ENCODE results near the gene PLCB1. TPM values are rescaled to one million over a fixed set of nuclear protein-coding genes. Genes with fewer than 3 reads are reported as not detected.
"Not testable (repeated sequence)": the region's sequence is repeated elsewhere in the genome, so short reads cannot be mapped to it uniquely, and the experiment has no call there.

PLCB1 gene
- 3.3 and 3.5 TPM in 2 replicates for total RNA-seq (2014; rRNA removed; shearing (Covaris generic))

DNA sequence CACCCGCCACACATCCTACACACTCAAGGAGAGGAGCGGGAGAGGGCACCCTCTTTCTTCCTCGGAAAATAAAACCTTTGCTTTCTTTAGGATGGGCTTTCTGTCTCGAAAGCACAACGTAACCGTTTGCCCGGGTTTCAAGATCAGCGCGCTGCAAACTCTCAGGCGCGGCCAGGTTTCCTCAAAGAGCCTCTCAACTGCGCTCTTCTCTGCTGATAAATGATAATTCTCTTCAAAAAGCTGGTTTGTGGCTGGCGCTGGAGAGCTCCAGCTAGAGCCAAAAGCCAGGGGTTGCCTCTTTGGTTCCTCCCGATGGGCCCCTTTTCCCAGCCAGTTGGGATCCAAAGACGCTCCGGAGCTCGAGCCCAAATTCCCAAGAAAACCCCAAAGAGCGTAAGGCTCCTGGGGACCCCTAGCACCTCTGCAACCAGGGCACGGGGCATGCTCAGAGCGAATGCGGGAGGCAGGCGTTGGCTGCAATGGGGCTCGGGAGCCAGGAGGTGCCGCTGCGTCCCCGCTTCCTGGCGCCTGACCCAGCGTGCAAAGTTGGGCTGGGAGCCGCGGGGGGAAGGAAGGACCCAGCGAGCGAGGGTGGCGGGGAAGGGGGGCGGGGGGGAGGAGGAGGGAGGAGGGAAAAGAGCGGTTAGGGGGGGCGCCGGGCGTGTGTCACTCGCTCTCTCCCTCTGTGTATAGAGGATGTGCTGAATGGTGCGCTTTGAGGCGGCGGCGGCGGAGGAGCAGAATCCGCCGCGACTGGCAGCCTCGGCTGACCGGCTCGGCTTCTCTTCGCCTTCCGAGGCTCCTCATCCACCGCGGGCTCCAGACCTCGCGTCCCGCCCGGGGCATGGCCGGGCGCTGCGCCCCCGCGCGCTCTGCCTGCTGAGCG, at the start of gene PLCB1:
PLCB1 (plus strand) TSS at position 669 of the 886 bp plus-strand sequence. CDS start 386 bp downstream, outside the sequence.
- DNase-seq (ENCODE audit: low spot score): no peak

DNA sequence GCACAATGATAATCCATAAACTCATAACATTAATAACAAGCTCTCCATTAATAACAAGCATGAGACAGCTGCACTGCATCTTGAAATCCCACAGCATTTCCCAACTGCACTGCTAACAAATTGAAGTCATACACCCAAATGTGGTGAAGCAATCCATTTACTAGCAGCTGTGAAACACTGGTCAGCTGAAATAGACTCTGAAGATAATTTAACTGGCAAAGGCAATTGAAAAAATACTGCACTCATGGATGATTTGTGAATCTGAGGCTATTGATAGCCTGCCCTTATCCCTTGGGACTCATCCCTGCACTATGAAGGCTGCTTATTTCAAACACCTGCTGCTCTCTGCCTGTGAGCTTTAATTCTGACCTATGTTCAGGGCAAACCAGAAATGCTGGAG, 49.1 kb upstream of the PLCB1 start:
- DNase-seq (ENCODE audit: low spot score): no peak

DNA sequence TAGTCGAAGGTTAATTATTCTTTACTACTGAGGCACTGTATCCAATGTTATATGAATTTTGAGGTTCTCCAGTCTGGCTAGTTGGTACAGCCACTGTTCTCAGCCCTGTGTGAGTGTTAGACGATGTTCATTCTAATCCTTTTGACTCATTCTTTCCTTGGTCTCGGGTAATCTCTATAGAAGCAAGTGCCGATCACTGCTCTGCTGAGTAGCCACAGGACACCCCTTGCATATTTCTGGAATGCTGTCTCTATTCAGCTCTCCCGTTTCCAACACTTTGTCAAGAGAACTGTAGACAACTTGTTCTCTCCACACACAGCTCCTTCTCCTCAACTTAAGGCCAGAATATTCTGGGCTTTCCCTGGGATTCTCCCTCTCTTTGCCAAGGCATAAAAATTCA, 42.4 kb upstream of the PLCB1 start:
- DNase-seq (ENCODE audit: low spot score): no peak

DNA sequence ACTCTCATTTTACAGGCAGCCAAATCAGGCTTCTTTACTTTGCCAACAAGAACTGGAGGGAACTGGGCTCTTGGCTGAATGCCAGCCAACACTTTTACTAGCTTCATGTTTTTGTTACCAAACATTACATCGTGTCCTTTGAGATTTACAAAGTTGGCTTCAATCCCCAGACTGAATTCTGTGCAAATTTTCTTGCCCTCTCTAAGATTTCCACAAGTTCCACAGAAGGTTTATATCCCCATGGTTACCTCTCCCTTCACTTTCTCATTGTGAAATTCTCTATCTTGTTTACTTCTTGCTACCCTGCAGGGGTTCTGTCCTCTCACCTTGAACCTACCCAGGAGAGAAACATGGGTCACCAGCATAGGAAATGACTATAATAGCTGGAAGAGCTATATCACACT, 37.6 kb upstream of the PLCB1 start:
- DNase-seq (ENCODE audit: low spot score): peak; percentile 67

DNA sequence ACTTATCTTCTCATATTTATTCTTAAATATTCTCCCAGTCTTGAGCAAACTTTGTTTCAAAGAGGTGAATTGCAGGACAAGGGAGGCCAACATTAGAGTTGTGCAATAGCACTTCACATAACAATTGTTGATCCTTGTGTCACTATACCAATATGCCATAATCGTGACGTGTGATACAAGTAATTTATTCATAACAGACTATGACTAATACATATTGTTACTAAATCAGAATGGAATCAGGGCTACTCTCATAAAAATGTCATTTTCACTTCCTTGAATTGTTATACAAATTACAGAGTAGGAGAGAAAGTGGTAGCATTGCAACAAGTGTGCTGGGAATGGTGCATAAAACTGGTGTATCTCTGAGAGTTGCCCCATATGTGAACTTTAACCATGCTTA, 37.2 kb upstream of the PLCB1 start:
- peak; percentile 47 for DNase-seq (ENCODE audit: low spot score)

DNA sequence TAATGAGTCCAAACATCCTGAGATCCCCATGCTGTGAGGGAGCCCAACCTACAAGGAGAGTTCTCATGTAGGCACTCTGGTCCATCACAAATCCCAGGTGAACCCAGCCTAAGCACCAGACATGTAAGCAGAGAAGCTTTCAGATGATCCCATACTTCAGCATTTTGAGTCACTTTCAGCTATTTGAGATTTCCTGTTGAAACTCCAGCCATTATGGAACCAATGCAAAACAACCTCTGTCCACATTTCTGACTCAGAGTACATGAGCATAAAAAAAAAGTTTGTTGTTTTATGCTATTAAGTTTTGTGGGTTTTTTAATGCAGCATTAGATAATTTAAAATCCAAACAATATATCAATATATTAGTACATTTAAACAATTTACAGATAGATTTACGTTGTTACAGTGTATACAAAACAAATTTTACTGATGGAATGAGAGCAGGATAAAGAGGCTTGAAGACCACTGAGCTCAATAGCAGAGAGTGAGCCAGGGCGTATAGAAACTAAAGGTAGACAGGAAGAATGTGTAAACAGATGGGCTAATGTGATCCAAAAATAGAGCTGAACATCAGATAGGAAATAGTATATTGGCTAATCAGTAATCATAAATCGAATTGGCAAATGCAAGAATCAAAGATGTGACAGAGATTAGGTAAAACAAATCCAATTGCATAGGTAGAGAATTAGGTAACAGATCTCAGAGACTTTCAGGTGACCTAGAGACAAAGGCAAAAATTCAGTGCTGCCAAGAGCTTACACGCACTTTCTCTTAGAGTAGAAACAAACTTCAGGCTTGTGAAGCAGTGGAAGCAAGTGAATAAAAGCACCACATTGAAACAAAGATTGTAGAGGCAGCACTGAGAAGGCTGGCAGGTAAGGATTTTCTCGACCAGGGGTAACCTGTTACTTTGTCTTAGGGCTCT, 36.2 kb upstream of the PLCB1 start:
- no peak for DNase-seq (ENCODE audit: low spot score)

DNA sequence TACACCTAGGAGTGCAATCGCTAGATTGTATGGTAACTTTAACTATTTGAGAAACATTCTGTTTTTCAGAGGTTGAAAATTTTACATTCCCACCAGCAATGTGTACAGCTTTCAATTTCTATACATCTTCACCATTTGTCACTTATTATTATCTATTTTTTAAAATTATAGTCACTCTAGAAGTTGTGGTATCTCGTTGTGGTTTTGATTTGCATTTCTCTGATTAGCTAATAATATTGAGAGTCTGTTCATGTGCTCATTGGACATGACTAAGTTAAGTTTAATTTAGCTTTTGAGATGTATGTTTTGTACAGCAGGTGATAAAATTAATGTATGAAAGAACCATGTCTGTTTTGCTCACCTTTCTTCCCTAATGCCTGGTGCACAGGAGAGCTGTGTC, 34.8 kb upstream of the PLCB1 start:
- DNase-seq (ENCODE audit: low spot score): no peak

DNA sequence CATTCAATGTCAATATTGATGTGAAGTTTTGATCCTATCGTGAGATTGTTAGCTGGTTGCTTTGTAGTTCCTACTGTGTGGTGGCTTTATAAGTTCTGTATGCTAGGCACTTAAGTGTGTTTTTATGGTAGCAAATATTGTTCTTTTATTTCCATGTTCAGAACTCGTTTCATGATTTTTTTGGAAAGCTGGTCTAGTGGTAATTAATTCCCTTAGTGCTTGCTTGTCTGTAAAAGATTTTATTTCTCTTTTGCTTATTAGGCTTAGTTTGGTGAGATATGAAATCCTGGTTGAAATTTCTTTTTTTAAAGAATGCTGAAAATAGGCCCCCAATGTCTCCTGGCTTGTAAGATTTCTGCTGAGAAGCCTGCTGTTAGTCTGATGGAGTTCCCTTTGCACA, 27.8 kb upstream of the PLCB1 start:
- DNase-seq (ENCODE audit: low spot score): no peak

DNA sequence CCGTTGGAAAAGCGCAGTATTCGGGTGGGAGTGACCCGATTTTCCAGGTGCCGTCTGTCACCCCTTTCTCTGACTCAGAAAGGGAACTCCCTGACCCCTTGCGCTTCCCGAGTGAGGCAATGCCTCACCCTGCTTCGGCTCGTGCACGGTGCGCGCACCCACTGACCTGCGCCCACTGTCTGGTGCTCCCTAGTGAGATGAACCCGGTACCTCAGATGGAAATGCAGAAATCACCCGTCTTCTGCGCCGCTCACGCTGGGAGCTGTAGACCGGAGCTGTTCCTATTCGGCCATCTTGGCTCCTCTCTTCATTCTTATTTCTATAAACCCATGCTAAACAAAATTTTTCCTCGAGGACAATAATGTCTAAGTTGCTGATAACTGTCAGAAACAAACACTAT, 17.5 kb upstream of the PLCB1 start:
- not testable (repeated sequence) for DNase-seq (ENCODE audit: low spot score)

DNA sequence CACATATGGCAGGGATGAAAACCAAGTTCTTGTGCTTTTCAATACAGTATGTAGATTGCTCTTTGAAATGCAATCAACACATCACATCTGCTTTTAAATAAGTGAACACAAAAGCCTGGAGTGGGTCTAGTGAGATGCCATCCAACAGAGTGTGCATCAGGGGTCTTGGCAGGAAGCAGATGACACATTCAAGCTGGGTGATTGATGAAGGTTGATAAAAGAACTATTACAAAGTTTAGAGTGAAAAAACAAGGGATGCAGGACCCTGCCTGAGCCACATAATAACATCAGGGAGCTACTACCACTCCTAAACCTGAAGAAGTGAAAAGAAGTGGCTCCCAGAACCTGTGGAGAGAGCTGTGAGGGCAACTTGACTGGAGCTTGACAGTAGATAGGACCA, 16.6 kb upstream of the PLCB1 start:
- DNase-seq (ENCODE audit: low spot score): no peak

DNA sequence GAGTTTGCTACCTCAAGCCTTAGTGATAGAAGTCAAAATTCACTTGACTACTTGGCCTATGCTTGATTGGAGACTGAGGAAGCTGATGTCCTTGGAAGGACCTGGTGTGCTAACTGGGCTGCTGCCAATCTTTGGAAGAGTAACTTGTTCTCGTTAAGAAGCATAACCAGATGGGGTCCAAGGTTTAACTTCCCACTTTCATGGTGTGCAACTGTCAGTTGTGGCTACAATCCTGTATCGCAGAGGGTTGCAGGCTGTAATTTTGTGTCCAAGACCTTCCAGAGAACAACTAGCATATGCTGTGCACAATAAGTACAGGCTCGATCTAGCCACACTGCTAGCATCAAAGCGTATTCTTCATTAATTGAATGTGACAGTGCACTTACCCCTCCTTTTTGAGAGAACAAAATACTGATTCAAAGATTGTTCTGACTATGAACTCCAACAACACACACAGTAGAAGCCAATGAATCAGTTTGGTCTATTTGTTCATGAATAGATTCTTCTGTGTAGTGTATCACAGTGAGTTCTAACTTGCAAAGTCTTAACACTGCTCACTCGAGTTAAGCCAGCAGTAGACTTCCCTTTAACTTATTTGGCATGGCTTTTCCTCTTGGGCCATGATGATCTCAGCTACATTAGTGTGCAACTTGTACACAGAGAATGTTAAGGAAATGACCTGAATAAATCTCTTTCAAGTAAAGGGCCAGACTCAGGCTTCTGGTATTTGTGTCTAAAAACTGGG, 15.8 kb upstream of the PLCB1 start:
- no peak for DNase-seq (ENCODE audit: low spot score)

DNA sequence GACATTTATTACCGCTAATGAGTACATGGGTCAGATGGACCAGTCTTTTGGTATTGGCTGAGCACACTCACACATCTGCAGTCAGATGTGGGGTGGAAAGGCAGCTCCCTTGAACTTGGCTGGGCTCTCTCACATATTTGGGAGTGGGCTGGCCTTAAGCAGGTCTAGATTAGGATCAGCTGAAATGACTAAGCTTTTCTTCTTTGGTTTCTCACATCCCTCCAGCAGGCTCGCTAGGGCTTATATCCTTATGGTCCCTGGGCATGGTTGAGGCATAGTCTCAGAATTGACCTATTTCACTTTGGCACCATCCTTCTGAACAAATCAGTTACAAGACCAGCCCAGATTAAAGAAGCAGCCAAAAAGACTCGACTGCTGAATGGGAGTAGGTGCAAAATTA, 14.4 kb upstream of the PLCB1 start:
- DNase-seq (ENCODE audit: low spot score): no peak

DNA sequence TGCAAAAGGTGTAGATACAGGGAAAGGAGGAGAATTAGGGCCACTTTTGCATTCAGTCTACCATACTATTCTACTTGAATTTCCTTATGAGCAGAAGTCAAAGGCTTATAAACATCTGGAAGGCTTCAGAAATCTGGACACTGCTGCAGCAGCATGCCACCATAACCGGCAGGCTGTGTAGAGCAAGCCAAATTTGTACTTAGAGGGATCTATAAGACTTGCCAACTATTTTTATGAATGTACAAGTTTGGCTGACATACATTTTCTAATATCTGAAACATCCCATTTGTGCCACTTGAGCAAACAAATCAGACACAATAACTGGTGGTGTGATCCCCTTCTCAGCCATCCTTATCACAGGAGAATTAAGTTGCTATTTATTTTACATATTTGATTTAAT, 14.0 kb upstream of the PLCB1 start:
- DNase-seq (ENCODE audit: low spot score): no peak

DNA sequence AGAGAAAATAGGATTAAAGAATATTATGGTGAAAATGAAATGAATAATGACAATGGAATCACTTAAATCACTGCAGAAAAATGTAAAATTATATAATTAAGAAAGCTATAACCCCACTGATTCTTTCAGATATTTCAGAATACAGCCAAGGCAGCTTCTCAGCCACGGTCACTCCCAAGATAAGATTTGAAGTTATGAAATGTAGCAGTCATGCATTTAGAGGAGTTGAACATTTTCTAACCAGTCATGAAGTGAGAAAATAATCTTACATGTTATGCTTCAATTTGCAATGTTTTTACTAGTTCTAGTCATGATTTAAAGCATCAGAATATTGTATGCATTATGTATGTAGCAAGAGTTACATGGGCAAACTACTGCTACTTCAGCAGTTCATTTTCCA, 13.3 kb upstream of the PLCB1 start:
- DNase-seq (ENCODE audit: low spot score): no peak

DNA sequence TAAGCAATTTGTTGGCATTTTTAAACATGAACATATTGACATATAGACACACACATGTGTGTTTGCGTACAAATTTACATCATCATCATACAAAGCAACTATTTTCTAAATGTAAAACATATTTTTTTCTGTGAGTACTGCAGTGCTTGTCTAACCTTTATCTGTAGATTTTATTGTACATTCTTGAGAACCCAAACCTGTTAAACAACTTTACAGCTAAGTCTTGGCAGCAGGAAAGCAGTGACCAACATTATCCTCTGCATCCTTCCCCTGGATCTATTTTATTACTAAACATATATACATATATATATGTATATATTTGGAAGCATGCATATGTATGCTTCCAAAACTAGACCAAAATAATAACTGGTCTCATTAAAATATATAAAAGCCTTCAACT, 10.4 kb upstream of the PLCB1 start:
- DNase-seq (ENCODE audit: low spot score): peak; percentile 58

DNA sequence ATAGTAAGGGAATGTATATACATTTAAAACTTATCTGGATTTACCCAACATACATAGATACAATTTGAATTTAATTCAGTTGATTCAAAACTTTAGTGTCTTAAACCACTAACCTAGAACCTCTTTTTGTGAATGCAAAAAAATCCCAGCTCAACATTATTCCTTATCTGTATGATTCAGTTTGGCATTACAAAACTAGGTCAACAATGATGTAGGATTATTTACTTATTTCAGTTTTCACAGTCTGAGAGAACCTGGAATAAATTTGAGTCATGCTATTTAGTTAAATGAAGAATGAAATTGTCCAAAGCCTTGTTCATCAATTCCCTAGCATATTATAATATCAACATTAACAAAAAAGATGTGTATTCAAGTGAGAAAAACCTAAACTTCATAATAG, 7.4 kb upstream of the PLCB1 start:
- DNase-seq (ENCODE audit: low spot score): no peak

DNA sequence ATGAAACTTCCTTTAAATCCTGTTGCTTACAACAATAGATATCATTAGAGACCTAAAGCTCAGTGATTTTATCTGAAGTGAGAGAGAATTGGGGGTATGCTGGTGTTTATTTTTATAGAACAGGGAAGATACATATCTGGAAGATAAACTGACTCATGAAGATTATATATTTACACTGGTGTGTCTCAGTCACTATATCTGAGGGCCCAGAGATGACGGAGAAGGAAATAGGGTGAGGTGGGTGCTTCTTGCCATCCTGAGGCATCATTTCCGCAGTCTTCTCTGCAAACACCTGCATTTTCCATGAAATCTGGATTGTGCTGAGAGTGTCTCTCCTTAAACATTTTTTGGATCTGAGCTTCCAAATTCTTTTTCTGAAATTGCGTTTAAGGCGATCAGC, 5.9 kb upstream of the PLCB1 start:
- DNase-seq (ENCODE audit: low spot score): no peak

DNA sequence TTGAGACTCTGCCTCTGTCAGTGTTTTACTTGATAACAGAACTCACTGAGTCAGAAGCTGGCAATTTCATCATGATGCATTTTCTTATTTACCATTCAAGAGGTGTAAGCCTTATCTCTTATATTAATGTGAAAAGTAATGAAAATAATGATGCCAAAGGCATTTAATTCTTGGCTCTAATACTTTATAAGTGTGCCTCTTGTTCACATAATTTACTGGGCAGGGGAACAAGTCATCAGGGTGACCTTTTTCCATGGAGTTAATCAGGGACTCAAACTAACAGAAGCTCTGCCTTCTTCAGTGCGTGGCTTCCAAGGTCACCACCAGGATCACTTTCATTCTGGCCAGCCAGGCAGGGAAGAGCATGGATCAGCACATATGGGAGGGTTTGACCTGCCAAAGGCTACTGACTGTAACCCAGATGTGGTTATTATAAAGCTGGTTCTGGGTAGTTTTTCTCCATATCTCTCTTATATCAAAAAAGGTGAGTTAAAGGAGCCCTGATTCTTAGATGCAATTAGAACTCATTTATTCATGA, 5.2 kb upstream of the PLCB1 start:
- no peak for DNase-seq (ENCODE audit: low spot score)

DNA sequence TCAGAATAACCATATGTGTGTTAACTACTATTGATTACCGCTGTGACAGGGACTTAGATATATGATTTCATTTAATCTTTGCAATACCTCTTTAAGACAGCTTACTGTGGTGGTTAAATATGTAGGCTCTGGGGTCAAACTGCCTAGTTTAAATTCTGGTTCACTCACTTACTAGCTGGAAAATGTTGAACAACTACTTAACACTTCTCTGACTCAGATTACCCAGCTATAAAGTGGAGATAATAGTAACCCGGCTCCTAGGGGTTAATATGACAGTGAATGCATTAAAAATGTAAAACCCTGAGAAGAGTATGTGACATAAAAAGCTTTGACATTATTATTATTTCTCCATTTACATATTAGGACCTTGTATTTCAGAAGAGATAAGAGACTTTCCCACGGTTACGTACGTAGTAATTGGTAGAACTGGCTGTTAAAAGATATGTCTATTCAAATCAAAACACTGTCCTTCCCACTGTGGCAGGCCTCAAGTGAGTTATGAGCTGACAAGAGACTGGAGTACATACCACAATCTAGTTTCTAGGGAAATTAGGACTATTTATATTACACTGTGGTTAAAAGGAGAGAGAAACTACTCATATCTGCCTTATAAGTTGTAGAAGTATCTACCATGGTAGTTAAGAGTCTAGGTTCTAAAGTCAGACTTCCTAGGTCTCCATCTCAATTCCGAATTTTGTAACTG, 4.4 kb upstream of the PLCB1 start:
- no peak for DNase-seq (ENCODE audit: low spot score)

DNA sequence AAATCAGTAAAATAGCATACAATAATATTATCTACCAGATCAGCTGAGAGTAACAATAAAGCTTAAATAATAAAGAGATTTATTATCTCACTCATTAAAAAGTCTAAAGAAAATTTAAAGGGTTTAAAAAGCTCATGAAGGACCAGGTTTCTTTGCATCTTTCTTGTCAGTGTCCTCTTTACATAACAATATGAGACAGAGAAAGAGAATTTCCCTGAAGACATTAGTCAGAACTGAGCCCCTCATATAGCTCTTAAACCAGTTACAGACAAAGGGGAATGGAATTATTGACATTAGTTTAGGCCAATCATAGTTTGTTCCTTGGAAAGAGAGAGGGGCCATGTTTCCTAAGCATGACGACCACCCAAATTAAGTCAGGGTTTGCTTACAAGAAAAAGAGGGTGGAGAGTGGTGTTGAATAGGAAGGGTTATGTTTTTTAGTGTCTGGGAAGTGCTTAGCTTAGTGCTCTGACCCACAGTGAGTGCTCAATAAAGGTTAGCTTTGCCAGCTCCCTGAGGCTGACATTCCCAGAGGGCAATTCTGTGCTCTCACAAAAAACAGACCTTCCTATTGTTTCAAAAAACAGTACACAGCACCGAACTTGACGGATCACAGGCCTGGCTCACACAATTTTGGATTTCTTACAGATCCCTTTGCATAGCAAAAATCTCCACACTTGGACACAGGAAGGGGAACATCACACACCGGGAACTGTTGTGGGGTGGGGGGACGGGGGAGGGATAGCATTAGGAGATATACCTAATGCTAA, 3.6 kb upstream of the PLCB1 start:
- no peak for DNase-seq (ENCODE audit: low spot score)

All from HT-29 (cell line).